Heart left ventricle (tissue), 13 donors: Measurements from ENCODE around the gene KERA.

Experiments
- POLR2A ChIP-seq, 2 donors: fragments of 450-650 bp; IDR thresholded peaks; one replicate each; pipeline ENCODE4 v1.6.1; 2017; ENCODE audit warnings: antibody characterized with exemption in 2 of 2, mild to moderate bottlenecking in 2 of 2, moderate library complexity in 2 of 2
- TF ChIP-seq, protein P1 (sequence below), 12 donors: fragments of 200-600 bp; sonication (generic) in 4 of 12; IDR thresholded peaks; one replicate each; pipeline versions ENCODE4 v1.5.0 to v1.8.0; 2018 to 2022; ENCODE audit warnings: antibody characterized with exemption in 12 of 12, mild to moderate bottlenecking in 5 of 12
- donor health status: ischemic (EF 13 %, LVEDD 7.1; RV severe dilation, severe dysfunction).
- donor health status: DM: no; HTN: yes; CAD: no.
- donor health status: DM: no; HTN: no; CAD: no.
- donor health status: ischemic (EF 25% LVEDD 6.9; RV normal size, moderate dysfunction).
- donor health status: ischemic (EF 25% LVEDD 5.7; RV mildly dilated, moderate dysfunction).
- donor health status: ischemic (EF 35%, LVEDD 5.7; RV mildly dilated, moderate dysfunction).
- donor health status: nonischemic (EF 11% LVEDD 7.7; RV severe dilation, severe dysfunction).
- donor health status: DM: yes; HTN: yes; CAD: no.
- donor health status: PGD.
- donor health status: ischemic (EF 29% LVEDD 5.4; RV normal size, mild dysfunction).
- donor health status: nonischemic (EF 23%, LVEDD 6.1; RV moderate dilation, normal function).

DNA sequence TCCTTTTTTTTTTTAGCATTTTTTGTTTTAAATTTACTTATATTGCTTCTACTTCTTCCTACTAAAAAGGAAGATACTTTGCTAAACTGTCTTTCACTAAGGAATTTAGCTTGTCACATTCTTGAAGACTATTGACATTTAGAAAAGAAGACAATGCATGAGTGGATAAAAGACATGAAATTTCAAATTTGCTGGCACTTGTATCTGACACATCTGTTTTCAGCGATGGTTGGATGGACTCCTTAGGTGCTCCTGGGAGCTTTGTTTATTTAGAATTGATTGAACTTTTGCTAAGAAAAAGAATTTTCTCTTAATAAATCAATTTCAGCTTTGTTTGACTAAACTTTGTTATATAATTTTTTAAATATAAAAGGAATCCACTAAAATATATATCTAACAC, 3.3 kb upstream of the KERA start:
- TF ChIP-seq, protein P1, sequence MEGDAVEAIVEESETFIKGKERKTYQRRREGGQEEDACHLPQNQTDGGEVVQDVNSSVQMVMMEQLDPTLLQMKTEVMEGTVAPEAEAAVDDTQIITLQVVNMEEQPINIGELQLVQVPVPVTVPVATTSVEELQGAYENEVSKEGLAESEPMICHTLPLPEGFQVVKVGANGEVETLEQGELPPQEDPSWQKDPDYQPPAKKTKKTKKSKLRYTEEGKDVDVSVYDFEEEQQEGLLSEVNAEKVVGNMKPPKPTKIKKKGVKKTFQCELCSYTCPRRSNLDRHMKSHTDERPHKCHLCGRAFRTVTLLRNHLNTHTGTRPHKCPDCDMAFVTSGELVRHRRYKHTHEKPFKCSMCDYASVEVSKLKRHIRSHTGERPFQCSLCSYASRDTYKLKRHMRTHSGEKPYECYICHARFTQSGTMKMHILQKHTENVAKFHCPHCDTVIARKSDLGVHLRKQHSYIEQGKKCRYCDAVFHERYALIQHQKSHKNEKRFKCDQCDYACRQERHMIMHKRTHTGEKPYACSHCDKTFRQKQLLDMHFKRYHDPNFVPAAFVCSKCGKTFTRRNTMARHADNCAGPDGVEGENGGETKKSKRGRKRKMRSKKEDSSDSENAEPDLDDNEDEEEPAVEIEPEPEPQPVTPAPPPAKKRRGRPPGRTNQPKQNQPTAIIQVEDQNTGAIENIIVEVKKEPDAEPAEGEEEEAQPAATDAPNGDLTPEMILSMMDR (IDR thresholded peaks at IDR 0.05), result no peak
- TF ChIP-seq POLR2A (IDR thresholded peaks at IDR 0.05), result no peak
